Upper lobe of right lung (tissue), 1 donor: Measurements from ENCODE around the gene CEACAM4. TPM values are rescaled to one million over a fixed set of nuclear protein-coding genes. Genes with fewer than 3 reads are reported as not detected.

ENCODE experiments used
- ATAC-seq: fragments of 200-7000 bp; cut with Tn5 transposase; one replicate; pipeline ENCODE4 v1.9.1; 2020; ENCODE audit warnings: mild to moderate bottlenecking, moderate library complexity
- DNase-seq: peaks from one replicate; pipeline ENCODE4 v3.0.0-alpha.2; 2020
- H3K27ac ChIP-seq: fragments of 200-600 bp; one replicate; pipeline ENCODE4 v1.8.0; 2022
- H3K27me3 ChIP-seq: fragments of 200-600 bp; one replicate; pipeline ENCODE4 v1.8.0; 2022; ENCODE audit warnings: mild to moderate bottlenecking
- H3K36me3 ChIP-seq: fragments of 200-600 bp; one replicate; pipeline ENCODE4 v1.8.0; 2022
- H3K4me1 ChIP-seq: fragments of 200-600 bp; one replicate; pipeline ENCODE4 v1.8.0; 2022
- H3K4me3 ChIP-seq: fragments of 200-600 bp; one replicate; pipeline ENCODE4 v1.8.0; 2022; ENCODE audit warnings: mild to moderate bottlenecking
- H3K9me3 ChIP-seq: fragments of 200-600 bp; one replicate; pipeline ENCODE4 v1.8.0; 2022
- CTCF ChIP-seq: fragments of 200-600 bp; IDR thresholded peaks from one replicate; pipeline ENCODE4 v1.8.0; 2022; ENCODE audit warnings: antibody characterized with exemption
- intact Hi-C: fragments of 100-400 bp; cut with DNase I; formaldehyde crosslinking; loops from one replicate; pipeline ENCODE4 v1.11.0; 2022
- total RNA-seq: library from RNA; stranded (reverse); fragmentation: NEBNext Ultra II Directional; extraction: Animal tissue kit (Norgen Biotek cat#: 25700); gene quantifications from one replicate; pipeline ENCODE4 v1.2.1, GENCODE V29; 2021
- donor health status: DM: no; HTN: yes; CAD: no; lungs with severe emphysema.

The CEACAM4 gene
- total RNA-seq, 1 donor from 2014 or later, result 4.6 TPM

GRCh38 chr19:41621654-41622053 is 5.2 kb downstream of the CEACAM4 start:
- intact Hi-C loops, result no loop called here
- no peak overlapping the region for H3K4me3 ChIP-seq
- TF ChIP-seq CTCF, result no peak
- H3K4me1 ChIP-seq, result no peaks in the 10 kb centered on the region
- ATAC-seq (peak; percentile 60), DNase-seq (no peak)
- H3K27ac ChIP-seq, result no peak overlapping the region
- no peaks in the 10 kb centered on the region for H3K9me3 ChIP-seq
- no peaks in the 10 kb centered on the region for H3K27me3 ChIP-seq
- no peaks in the 10 kb centered on the region for H3K36me3 ChIP-seq

DNA sequence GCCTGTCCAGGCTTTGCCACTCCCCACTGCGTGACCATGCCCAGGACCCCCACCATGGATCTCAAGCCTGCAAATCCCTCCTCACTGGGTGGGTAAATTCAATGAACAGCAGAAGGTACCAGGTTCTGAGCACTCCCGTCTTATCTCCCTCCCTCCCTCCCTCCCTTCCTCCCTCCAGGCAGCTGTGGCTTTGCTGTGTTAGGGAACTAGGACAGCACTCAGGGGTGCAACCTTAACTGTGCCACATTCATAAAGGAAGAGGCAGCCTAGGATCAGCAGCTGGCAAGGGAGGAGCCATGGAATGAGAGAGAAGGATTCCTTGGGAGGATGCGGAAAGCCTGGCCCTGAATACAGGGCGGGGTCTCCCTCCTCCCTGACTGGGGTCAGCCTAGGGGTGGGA is 5.6 kb downstream of the CEACAM4 start:
- H3K4me1 ChIP-seq, result no peaks in the 10 kb centered on the region
- DNase-seq (no peak), ATAC-seq (peak; percentile 8)
- intact Hi-C loops, result no loop called here
- no peaks in the 10 kb centered on the region for H3K27me3 ChIP-seq
- no peaks in the 10 kb centered on the region for H3K9me3 ChIP-seq
- no peaks in the 10 kb centered on the region for H3K36me3 ChIP-seq
- H3K27ac ChIP-seq, result no peak overlapping the region
- no peak for TF ChIP-seq CTCF
- no peak overlapping the region for H3K4me3 ChIP-seq

DNA sequence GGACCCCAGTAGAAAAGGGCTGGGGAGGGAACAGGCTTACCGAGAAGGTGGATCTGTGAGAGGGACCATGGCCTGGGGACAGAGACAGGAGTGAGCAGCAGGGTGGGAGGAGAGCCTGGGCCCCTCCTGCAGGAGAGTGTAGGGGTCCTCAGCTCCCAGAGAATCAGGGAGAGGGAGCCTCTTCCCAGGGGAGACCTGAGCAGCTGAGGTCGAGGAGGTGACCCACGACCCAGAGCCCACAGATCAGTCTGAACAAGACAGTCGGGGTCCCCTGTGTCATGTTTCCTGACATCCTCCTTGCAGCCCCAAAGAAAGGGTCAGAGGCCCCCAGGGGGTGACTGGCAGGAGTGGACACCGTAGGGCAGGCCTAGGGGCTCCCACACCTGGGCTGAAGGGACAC is 6.7 kb downstream of the CEACAM4 start:
- no peak for DNase-seq
- no peak overlapping the region for H3K27ac ChIP-seq
- no peak for TF ChIP-seq CTCF
- H3K4me3 ChIP-seq, result no peak overlapping the region
- H3K27me3 ChIP-seq, result no peaks in the 10 kb centered on the region
- H3K36me3 ChIP-seq, result no peaks in the 10 kb centered on the region
- intact Hi-C loops, result no loop called here
- H3K9me3 ChIP-seq, result no peaks in the 10 kb centered on the region
- H3K4me1 ChIP-seq, result no peaks in the 10 kb centered on the region
- no peak for ATAC-seq

GRCh38 chr19:41619018-41619556 is 7.8 kb downstream of the CEACAM4 start:
- H3K4me3 ChIP-seq, result no peak overlapping the region
- H3K9me3 ChIP-seq, result no peaks in the 10 kb centered on the region
- H3K4me1 ChIP-seq, result no peaks in the 10 kb centered on the region
- peak; percentile 56 for ATAC-seq
- H3K36me3 ChIP-seq, result no peaks in the 10 kb centered on the region
- no peak for TF ChIP-seq CTCF
- no peak overlapping the region for H3K27ac ChIP-seq
- DNase-seq, result no peak
- intact Hi-C loops, result no loop called here
- no peaks in the 10 kb centered on the region for H3K27me3 ChIP-seq

GRCh38 chr19:41617941-41618730 is 8.7 kb downstream of the CEACAM4 start:
- no peak for TF ChIP-seq CTCF
- DNase-seq (no peak), ATAC-seq (no peak)
- H3K4me3 ChIP-seq, result no peak overlapping the region
- H3K27ac ChIP-seq, result no peak overlapping the region
- H3K36me3 ChIP-seq, result no peaks in the 10 kb centered on the region
- no peaks in the 10 kb centered on the region for H3K4me1 ChIP-seq
- H3K9me3 ChIP-seq, result no peaks in the 10 kb centered on the region
- H3K27me3 ChIP-seq, result no peaks in the 10 kb centered on the region
- intact Hi-C loops, result no loop called here
